DND-41 (cell line): Measurements from ENCODE around the gene CLSTN2.

ENCODE experiments used
- ATAC-seq: fragments of 200-7000 bp; cut with Tn5 transposase; 3 replicates; pipeline ENCODE4 v1.9.1; 2021; ENCODE audit warnings: low read depth; ENCODE audit not compliant: insufficient read depth
- DNase-seq: peaks from one replicate; pipeline ENCODE4 v3.0.0-alpha.2; 2020
- H2AFZ ChIP-seq: 2 replicates; pipeline ENCODE4 v1.6.0; 2012; ENCODE audit warnings: low read depth, low read length
- H3K27ac ChIP-seq: 2 replicates; pipeline ENCODE4 v1.5.1; 2012; ENCODE audit warnings: low read length, inconsistent platforms
- H3K27me3 ChIP-seq: fragments of 200-600 bp; sonication (generic); 2 replicates; pipeline ENCODE4 v1.6.0; 2012; ENCODE audit warnings: low read length, mild to moderate bottlenecking, inconsistent platforms; ENCODE audit not compliant: insufficient read depth, poor library complexity
- H3K36me3 ChIP-seq: 2 replicates; pipeline ENCODE4 v1.5.1; 2012; ENCODE audit warnings: low read length, inconsistent platforms; ENCODE audit not compliant: insufficient read depth
- H3K4me1 ChIP-seq: 2 replicates; pipeline ENCODE4 v1.5.1; 2012; ENCODE audit warnings: mild to moderate bottlenecking, low read length; ENCODE audit not compliant: insufficient read depth
- H3K4me2 ChIP-seq: 2 replicates; pipeline ENCODE4 v1.6.0; 2012; ENCODE audit warnings: mild to moderate bottlenecking, moderate library complexity, low read length, inconsistent platforms; ENCODE audit not compliant: insufficient read depth
- H3K4me3 ChIP-seq, 2 experiments: fragments of 200-600 bp in 1 of 2; shearing (Covaris generic) in 1 of 2; 2 replicates each; pipeline ENCODE4 v1.5.1; 2012 to 2016; ENCODE audit warnings: inconsistent platforms in 2 of 2, low read length in 2 of 2, mild to moderate bottlenecking in 2 of 2, low read depth in 1 of 2, moderate library complexity in 1 of 2
- H3K79me2 ChIP-seq: 2 replicates; pipeline ENCODE4 v1.6.0; 2012; ENCODE audit warnings: low read length, inconsistent platforms; ENCODE audit not compliant: insufficient read depth
- H3K9ac ChIP-seq: 2 replicates; pipeline ENCODE4 v1.6.0; 2012; ENCODE audit warnings: low read depth, mild to moderate bottlenecking, inconsistent platforms, low read length, moderate library complexity
- H3K9me3 ChIP-seq: 2 replicates; pipeline ENCODE4 v1.5.1; 2012; ENCODE audit warnings: low read length, moderate library complexity, mild to moderate bottlenecking, inconsistent platforms; ENCODE audit not compliant: insufficient read depth, severe bottlenecking
- H4K20me1 ChIP-seq: 2 replicates; pipeline ENCODE4 v1.6.0; 2012; ENCODE audit warnings: low read length; ENCODE audit not compliant: insufficient read depth
- CTCF ChIP-seq: IDR thresholded peaks from 2 replicates; pipeline ENCODE4 v1.5.1; 2012; ENCODE audit warnings: borderline replicate concordance, low read length, moderate library complexity, mild to moderate bottlenecking; ENCODE audit not compliant: poor library complexity, severe bottlenecking; ENCODE audit errors: extremely low read depth
- EZH2 ChIP-seq: IDR thresholded peaks from 3 replicates; pipeline ENCODE4 v1.6.1; 2012; ENCODE audit warnings: borderline replicate concordance, low read depth, mild to moderate bottlenecking, moderate library complexity, low read length, inconsistent platforms; ENCODE audit not compliant: severe bottlenecking

The CLSTN2 gene

GRCh38 chr3:140430494-140430893 lies 495.5 kb downstream of the CLSTN2 start:
- TF ChIP-seq CTCF (no peak), EZH2 (no peak)

GRCh38 chr3:140432229-140432669 lies 497.3 kb downstream of the CLSTN2 start:
- DNase-seq: no peak
- no peak for ATAC-seq
- H3K36me3 ChIP-seq: no peaks in the 10 kb centered on the region

More at GRCh38 chr3:140430494-140430893, 495.5 kb downstream of the CLSTN2 start:
- Histone ChIP-seq H3K36me3 (no peaks in the 10 kb centered on the region), H2AFZ (no peak overlapping the region), H3K4me3 (no peak overlapping the region), H4K20me1 (no peaks in the 10 kb centered on the region), H3K9ac (no peak overlapping the region), H3K4me1 (no peaks in the 10 kb centered on the region), H3K27me3 (peaks cover 17% of the 10 kb centered on the region), H3K4me2 (no peak overlapping the region), H3K27ac (no peak overlapping the region), H3K79me2 (no peaks in the 10 kb centered on the region), H3K9me3 (no peaks in the 10 kb centered on the region)
- DNase-seq: no peak
- ATAC-seq: no peak

GRCh38 chr3:140433431-140433830 lies 498.4 kb downstream of the CLSTN2 start:
- H3K27me3 ChIP-seq: peaks cover 13% of the 10 kb centered on the region
- H2AFZ ChIP-seq: no peak overlapping the region
- no peak overlapping the region for H3K4me2 ChIP-seq
- H3K9me3 ChIP-seq: no peaks in the 10 kb centered on the region
- no peak overlapping the region for H3K4me3 ChIP-seq
- H3K4me1 ChIP-seq: no peaks in the 10 kb centered on the region
- H3K79me2 ChIP-seq: no peaks in the 10 kb centered on the region
- no peaks in the 10 kb centered on the region for H4K20me1 ChIP-seq
- DNase-seq (no peak), ATAC-seq (no peak)
- no peak overlapping the region for H3K27ac ChIP-seq
- H3K36me3 ChIP-seq: no peaks in the 10 kb centered on the region
- H3K9ac ChIP-seq: no peak overlapping the region
- TF ChIP-seq EZH2 (no peak), CTCF (no peak)

More at GRCh38 chr3:140432229-140432669, 497.3 kb downstream of the CLSTN2 start:
- no peak overlapping the region for H3K27ac ChIP-seq
- TF ChIP-seq CTCF (no peak), EZH2 (no peak)
- H3K4me2 ChIP-seq: no peak overlapping the region
- H2AFZ ChIP-seq: no peak overlapping the region
- no peak overlapping the region for H3K9ac ChIP-seq
- no peaks in the 10 kb centered on the region for H3K9me3 ChIP-seq
- no peaks in the 10 kb centered on the region for H3K4me1 ChIP-seq
- no peak overlapping the region for H3K4me3 ChIP-seq
- no peaks in the 10 kb centered on the region for H3K79me2 ChIP-seq
- no peaks in the 10 kb centered on the region for H4K20me1 ChIP-seq
- H3K27me3 ChIP-seq: peaks cover 17% of the 10 kb centered on the region

GRCh38 chr3:140434261-140434905 lies 499.4 kb downstream of the CLSTN2 start:
- ATAC-seq (no peak), DNase-seq (no peak)
- H3K36me3 ChIP-seq: no peaks in the 10 kb centered on the region
- H3K27ac ChIP-seq: no peak overlapping the region
- no peak overlapping the region for H3K4me2 ChIP-seq
- no peaks in the 10 kb centered on the region for H4K20me1 ChIP-seq
- H3K27me3 ChIP-seq: peaks cover 9% of the 10 kb centered on the region
- H3K4me1 ChIP-seq: no peaks in the 10 kb centered on the region
- H3K9me3 ChIP-seq: no peaks in the 10 kb centered on the region
- H3K79me2 ChIP-seq: no peaks in the 10 kb centered on the region
- TF ChIP-seq EZH2 (no peak), CTCF (no peak)
- H3K9ac ChIP-seq: no peak overlapping the region
- H2AFZ ChIP-seq: no peak overlapping the region
- H3K4me3 ChIP-seq: no peak overlapping the region
